Ammon's horn (tissue), 1 donor: ENCODE results near the gene ZNRF3.
"Not testable (repeated sequence)": the region's sequence is repeated elsewhere in the genome, so short reads cannot be mapped to it uniquely, and the experiment has no call there.

Source experiments
- DNase-seq: peaks from one replicate; pipeline ENCODE4 v3.0.0-alpha.2; 2016; ENCODE audit warnings: low spot score

ZNRF3 gene

GRCh38 chr22:28908810-28909209, 25.4 kb downstream of the ZNRF3 start:
- DNase-seq, result not testable (repeated sequence)

GRCh38 chr22:28909375-28909774, 26.0 kb downstream of the ZNRF3 start:
- DNase-seq, result no peak

DNA sequence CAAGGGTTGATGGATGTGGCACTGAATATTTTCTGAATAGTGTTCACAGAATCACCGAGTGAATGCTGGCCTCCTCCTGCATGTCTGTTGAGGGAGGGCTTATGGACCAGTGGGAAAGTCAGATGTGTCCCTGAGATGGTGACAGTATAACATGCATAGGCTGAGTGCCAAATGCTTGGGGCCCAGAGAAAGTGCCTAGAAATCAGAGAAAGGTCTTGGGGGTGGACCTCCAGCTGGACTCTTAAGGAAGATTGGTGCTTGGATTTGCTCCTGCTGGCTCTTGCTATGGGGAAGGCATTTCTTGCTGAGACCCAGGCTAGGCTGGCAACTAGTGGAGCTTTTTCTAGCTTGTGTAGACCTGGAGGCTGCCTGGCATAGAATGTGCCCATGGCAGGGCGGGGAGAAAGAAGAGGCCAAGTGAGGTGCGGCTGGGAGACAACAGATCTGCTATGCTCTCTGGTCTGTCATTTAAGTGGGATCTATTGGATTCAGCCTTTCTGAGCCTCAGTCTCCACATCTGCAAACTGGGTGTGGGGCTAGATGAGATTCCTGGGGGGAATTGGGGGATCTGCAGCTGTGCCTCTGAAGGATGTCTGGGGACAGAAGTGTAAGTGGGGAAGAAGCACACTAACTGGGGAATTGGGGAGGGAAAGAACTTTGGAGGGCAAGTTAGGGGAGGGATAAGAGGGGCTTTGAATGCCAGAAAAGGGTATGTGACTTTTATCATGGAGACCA, 27.4 kb downstream of the ZNRF3 start:
- DNase-seq, result no peak

DNA sequence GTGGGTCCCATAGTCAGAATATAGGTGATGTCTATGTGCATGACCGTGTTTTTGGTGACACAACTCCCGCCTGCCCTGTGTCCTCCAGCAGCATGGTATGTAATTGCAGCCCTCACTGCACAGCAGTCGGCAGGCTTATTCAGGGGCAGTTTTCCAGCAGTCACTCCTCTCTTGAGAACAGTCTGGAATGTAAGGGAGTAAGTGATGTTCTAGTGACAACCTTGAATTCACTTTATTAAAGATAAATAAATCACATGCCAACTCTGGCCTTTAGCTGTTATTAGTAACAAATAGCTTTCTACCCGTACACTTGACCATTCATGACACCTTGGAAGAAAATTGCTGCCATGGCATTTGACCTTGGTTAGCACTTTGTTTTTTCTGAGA, 27.9 kb downstream of the ZNRF3 start:
- no peak for DNase-seq

DNA sequence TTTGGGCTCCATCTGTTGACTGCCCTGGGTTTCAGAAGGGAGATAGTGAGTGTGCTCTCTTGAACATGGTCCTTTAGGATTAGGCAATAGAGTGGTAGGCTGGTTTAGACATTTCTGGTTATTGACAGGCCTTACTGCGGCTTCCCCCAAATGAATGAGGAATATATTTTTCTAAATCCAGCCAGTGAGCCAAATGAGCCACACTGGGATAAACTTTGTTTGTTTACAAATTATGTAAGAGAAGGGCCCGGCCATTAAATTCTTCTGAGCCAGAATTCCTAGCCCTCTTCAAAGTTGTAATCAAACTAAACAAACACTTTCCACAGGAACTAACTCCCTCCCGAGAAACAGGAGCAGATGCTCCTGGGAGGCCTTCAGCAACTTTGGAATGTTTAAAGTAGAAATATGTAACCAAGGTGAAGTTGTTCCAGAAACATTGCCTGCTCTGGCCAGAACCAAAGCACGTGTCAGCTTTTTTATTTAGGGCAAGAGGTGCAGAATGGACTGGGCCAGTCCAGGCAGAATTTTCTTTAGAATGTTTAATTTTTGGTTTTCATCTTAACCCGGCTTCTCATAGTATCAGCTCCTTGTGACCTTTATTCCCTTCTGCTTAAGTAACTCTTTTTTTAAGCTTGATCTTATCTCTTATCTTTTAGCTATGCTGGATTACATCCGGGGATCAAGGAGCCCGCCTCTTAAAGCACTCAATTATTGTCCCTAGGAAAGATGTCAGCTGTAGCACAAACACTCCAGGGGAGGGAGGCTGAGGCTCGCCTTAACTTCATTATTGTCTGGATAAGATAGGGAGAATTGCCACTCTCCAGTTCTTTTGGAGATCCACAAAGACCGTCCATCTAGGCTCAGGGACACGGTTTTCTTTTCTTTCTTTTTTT, 28.7 kb downstream of the ZNRF3 start:
- no peak for DNase-seq

GRCh38 chr22:28914201-28914600, 30.8 kb downstream of the ZNRF3 start:
- no peak for DNase-seq

- DNase-seq, result no peak
Observed at GRCh38 chr22:28915969-28916368, 32.6 kb downstream of the ZNRF3 start.

DNA sequence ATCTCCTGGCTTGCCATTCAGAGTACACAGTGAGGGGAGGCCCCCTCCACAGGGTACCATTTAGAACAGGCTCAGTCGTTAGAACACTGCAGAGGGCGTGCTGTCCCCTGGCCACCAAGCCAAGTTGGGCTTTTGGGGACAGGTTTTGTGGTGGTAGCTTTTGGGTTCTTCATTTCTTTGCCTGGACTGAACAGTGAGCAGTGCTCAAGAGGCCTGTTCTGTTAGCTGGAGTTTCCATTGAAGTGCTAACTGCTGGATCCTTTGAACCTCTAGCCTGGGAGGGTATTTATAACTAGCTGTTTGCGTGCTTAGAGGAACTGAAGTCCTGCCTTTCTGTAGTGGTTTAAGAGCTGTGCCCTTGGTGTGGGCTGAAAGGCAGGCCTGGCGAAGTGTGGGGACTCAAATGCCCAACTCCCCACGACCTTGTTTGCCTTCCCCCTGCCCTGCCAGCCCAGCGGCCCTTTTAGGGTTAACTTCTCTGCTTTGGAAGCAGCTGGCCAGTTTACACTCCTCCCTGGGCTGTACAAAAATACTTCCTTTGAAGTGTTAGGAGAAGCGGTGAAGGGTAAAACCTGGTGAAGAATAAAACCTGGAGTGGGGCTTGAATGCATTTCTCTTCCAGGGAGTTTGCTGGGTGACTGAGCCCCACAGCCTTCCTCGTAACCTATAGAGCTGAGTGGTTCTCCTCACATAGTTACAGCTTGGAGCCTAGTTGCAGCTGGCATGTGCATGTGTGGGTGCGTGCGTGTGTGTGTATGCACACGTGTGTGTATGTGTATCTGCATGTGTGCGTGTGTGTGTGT, 34.6 kb downstream of the ZNRF3 start:
- peak; percentile 55 for DNase-seq

DNA sequence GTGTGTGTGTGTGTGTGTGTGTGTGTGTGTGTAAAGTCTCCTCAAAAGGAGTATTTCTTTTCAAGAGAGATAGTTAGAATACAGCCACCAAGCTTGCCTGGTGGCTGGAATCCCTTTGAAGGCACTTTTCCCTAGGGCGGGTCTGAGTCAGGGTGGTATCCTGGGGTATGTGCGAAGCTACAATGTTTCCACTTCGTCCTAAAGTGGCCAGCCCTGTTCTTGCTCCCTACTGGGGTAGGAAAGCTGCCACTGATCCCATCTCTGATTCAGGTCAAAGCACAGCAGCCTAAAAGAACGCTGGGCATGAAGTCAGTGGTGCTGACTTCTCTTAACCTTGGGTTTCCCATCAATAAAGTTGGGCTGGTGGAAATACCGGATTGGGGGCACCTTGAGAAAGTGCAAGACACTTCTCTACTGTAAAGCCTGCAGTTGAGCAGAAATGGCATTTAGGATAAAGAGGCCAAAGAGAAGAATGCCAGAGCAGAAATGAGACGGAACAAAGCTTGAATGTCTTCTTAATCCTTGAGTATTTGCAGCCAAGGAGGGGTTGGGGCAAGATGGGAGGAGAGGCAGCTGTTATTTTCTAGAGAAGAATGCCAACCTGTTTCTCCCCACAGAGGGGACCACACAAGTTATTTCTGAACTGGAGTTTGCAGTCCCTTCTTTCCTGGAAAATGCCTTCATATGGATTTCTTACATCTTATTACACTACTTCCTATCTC, 35.3 kb downstream of the ZNRF3 start:
- DNase-seq, result no peak

GRCh38 chr22:28920757-28921584, 37.6 kb downstream of the ZNRF3 start:
- no peak for DNase-seq

- no peak for DNase-seq
Observed at GRCh38 chr22:28921585-28921879, 38.2 kb downstream of the ZNRF3 start.

GRCh38 chr22:28922540-28923244, 39.3 kb downstream of the ZNRF3 start:
- no peak for DNase-seq

DNA sequence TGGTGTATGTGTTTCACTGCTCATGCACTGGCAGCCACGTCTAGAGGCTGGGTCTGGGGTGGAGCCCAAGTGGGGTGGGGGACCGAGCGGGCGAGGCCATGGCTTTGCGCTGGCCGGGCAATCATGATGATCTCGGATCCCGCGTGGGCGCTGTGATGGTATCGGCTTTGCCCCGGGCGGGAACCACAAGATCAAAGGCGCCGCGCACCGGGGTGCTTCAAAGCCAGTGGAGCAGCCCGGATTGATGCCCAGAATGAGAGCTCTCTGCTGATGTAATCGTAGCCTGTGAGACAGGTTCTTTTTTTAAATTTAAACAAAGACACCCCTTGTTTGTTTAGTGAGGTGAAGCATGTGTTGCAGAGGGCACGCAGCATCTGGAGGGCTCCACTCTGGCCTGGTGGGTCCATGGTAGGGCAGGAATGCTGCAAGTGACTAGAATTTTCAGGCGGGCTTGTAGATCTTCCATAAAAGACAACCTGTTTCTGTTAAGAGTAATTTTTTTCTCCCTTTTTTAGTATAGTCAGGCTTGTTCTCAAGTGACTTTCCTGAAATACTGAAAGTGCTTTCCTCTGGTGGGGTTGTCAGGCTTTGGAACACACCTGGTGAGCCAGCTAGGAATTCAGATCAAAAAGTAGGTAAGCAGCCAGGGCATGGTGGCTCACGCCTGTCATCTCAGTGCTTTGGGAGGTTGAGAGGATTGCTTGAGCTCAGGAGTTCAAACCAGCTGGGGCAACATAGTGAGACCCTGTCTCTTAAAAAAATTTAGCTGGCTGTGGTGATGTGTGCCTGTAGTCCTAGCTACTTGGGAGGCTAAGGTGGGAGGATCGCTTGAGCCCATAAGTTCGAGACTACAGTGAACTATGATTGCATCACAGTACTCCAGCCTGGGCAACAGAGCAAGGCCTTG, 40.7 kb downstream of the ZNRF3 start:
- DNase-seq, result peak; percentile 62

- DNase-seq, result no peak
Observed at GRCh38 chr22:28925916-28926315, 42.5 kb downstream of the ZNRF3 start.

- DNase-seq, result no peak
Observed at GRCh38 chr22:28927630-28928029, 44.3 kb downstream of the ZNRF3 start.

- DNase-seq, result no peak
Observed at GRCh38 chr22:28929197-28929596, 45.8 kb downstream of the ZNRF3 start.

DNA sequence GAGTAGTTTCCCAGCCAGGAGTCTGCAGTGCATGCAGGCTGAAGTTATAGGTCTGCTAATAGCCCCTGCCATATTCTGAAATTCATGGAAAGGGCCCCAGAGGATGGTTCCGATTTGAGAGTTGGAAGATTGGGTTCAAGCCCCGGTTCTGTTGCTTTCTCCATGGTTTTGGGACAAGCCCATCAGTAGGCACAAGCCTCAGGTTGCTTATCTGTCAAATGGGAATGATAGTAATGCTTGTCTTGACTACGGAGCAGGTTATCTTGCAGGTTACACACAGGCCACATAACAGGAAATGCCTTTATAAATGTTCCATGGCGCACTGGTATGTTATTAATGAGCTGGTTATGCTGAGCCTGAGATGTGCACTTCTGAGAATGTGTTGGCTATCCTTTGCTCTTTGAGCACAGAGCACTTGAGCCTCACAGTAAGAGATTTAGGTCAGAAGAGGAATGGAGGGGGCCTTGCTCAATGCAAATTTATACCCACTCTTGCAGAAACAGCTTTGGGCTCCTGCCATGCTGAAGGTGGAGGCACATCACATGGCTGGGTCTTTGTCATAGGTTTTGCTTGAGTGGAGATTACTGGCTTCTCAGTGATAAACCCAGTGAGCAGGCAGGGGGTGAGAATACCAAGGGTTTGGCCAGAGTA, 47.1 kb downstream of the ZNRF3 start:
- DNase-seq, result no peak

- no peak for DNase-seq
Observed at GRCh38 chr22:28931844-28932567, 48.6 kb downstream of the ZNRF3 start.
